AG10803 (cell line): ENCODE measurements around the gene RICTOR.

Experiments used
- DNase-seq: peaks from one replicate; pipeline ENCODE4 v3.0.0; 2010; ENCODE audit warnings: low read depth
- H3K4me3 ChIP-seq: 2 replicates; pipeline ENCODE4 v1.5.1; 2011; ENCODE audit warnings: mild to moderate bottlenecking, low read length, control low read depth
- CTCF ChIP-seq: conservative IDR thresholded peaks from 2 replicates; pipeline ENCODE4 v1.5.1; 2011; ENCODE audit warnings: mild to moderate bottlenecking, low read length, control low read depth, inconsistent platforms

The RICTOR gene

GRCh38 chr5:39117401-39117800 lies 43.2 kb upstream of the RICTOR start:
- DNase-seq, result no peak
- no peak overlapping the region for H3K4me3 ChIP-seq
- TF ChIP-seq CTCF, result no peak

- no peak overlapping the region for H3K4me3 ChIP-seq
- TF ChIP-seq CTCF, result no peak
- DNase-seq, result no peak
Measured at GRCh38 chr5:39116344-39117170, 42.4 kb upstream of the RICTOR start.

- H3K4me3 ChIP-seq, result no peak overlapping the region
- no peak for DNase-seq
- TF ChIP-seq CTCF, result no peak
Measured at GRCh38 chr5:39115644-39116343, 41.6 kb upstream of the RICTOR start.

- no peak overlapping the region for H3K4me3 ChIP-seq
- no peak for TF ChIP-seq CTCF
- DNase-seq, result no peak
Measured at GRCh38 chr5:39114155-39114554, 40.0 kb upstream of the RICTOR start.

- DNase-seq, result no peak
- H3K4me3 ChIP-seq, result no peak overlapping the region
- no peak for TF ChIP-seq CTCF
Measured at GRCh38 chr5:39113354-39113953, 39.3 kb upstream of the RICTOR start.

GRCh38 chr5:39109606-39110005 lies 35.4 kb upstream of the RICTOR start:
- DNase-seq, result no peak
- no peak overlapping the region for H3K4me3 ChIP-seq
- no peak for TF ChIP-seq CTCF

- DNase-seq, result no peak
- TF ChIP-seq CTCF, result no peak
- no peak overlapping the region for H3K4me3 ChIP-seq
Measured at GRCh38 chr5:39108987-39109386, 34.8 kb upstream of the RICTOR start.
